Cerebellar cortex (tissue), 1 donor: Measurements from ENCODE around the gene NPIPA8.
"Not testable (repeated sequence)": the region's sequence is repeated elsewhere in the genome, so short reads cannot be mapped to it uniquely, and the experiment has no call there.

Experiments used
- DNase-seq: peaks from one replicate; pipeline ENCODE4 v3.0.0-alpha.2; 2015; ENCODE audit warnings: low spot score

The NPIPA8 gene

DNA sequence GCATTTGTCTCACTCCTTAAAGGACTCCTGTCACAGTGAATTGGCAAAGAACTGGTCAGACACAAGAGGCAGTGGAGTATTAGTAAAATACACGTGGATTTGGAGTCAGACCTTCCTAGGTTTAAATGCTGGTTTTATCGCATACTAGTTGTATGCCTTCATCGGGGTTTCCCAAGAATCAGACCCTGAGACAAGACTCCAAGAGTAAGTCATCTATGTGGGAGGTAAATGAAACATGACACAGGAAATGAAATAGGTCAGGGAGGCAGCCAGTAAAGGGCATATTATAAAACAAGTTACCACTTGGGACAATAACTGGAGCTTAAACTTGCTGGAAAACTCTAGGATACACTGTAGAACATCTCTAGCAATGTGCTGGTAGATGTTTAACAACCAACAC lies 59.8 kb downstream of the NPIPA8 start:
- not testable (repeated sequence) for DNase-seq

- not testable (repeated sequence) for DNase-seq
These were observed 66.4 kb downstream of the NPIPA8 start for GRCh38 chr16:18270171-18270570.
